HG02610 (cell line): ENCODE results near the gene DNAH10.

Experiments used
- ATAC-seq: cut with Tn5 transposase; IDR thresholded peaks from one replicate; pipeline ENCODE4 v1.9.1; 2021; ENCODE audit warnings: mild to moderate bottlenecking, moderate library complexity; ENCODE audit not compliant: unreplicated experiment

DNAH10 gene

GRCh38 chr12:123790905-123791467 is 28.9 kb downstream of the DNAH10 start:
- ATAC-seq: no peak

GRCh38 chr12:123794027-123794426 is 31.9 kb downstream of the DNAH10 start:
- no peak for ATAC-seq

GRCh38 chr12:123798518-123798917 is 36.4 kb downstream of the DNAH10 start:
- no peak for ATAC-seq

GRCh38 chr12:123799227-123799626 is 37.1 kb downstream of the DNAH10 start:
- no peak for ATAC-seq

- no peak for ATAC-seq
Measured at GRCh38 chr12:123801573-123802178, 39.6 kb downstream of the DNAH10 start.

- ATAC-seq: no peak
Measured at GRCh38 chr12:123805173-123805572, 43.1 kb downstream of the DNAH10 start.

- no peak for ATAC-seq
Measured at GRCh38 chr12:123807002-123807401, 44.9 kb downstream of the DNAH10 start.

- ATAC-seq: no peak
Measured at GRCh38 chr12:123807670-123808069, 45.6 kb downstream of the DNAH10 start.

GRCh38 chr12:123808167-123808566 is 46.1 kb downstream of the DNAH10 start:
- no peak for ATAC-seq

GRCh38 chr12:123813349-123813748 is 51.2 kb downstream of the DNAH10 start:
- ATAC-seq: no peak

GRCh38 chr12:123815968-123816367 is 53.9 kb downstream of the DNAH10 start:
- no peak for ATAC-seq

GRCh38 chr12:123816896-123817537 is 54.9 kb downstream of the DNAH10 start:
- ATAC-seq: no peak

GRCh38 chr12:123822804-123823203 is 60.7 kb downstream of the DNAH10 start:
- ATAC-seq: no peak

GRCh38 chr12:123828120-123828519 is 66.0 kb downstream of the DNAH10 start:
- ATAC-seq: no peak

GRCh38 chr12:123828854-123829547 is 66.9 kb downstream of the DNAH10 start:
- ATAC-seq: no peak

GRCh38 chr12:123829561-123829960 is 67.5 kb downstream of the DNAH10 start:
- ATAC-seq: no peak

GRCh38 chr12:123830675-123831074 is 68.6 kb downstream of the DNAH10 start:
- ATAC-seq: no peak

- no peak for ATAC-seq
Measured at GRCh38 chr12:123832052-123832451, 70.0 kb downstream of the DNAH10 start.

GRCh38 chr12:123833830-123834229 is 71.7 kb downstream of the DNAH10 start:
- no peak for ATAC-seq

- no peak for ATAC-seq
Measured at GRCh38 chr12:123834845-123835244, 72.7 kb downstream of the DNAH10 start.

- no peak for ATAC-seq
Measured at GRCh38 chr12:123836292-123836691, 74.2 kb downstream of the DNAH10 start.

- ATAC-seq: no peak
Measured at GRCh38 chr12:123839826-123840225, 77.7 kb downstream of the DNAH10 start.
